IPS DF 6.9 (cell line): ENCODE results near the gene PDE8A.
"Not testable (repeated sequence)": the region's sequence is repeated elsewhere in the genome, so short reads cannot be mapped to it uniquely, and the experiment has no call there.

Source experiments
- DNase-seq: peaks from one replicate; pipeline ENCODE4 v3.0.0-alpha.2; 2013; ENCODE audit warnings: low read depth, low spot score
- H3K27ac ChIP-seq: one replicate; pipeline ENCODE4 v1.5.1; 2013; ENCODE audit warnings: low read length, control low read depth
- H3K27me3 ChIP-seq: 2 replicates; pipeline ENCODE4 v1.6.1; 2013; ENCODE audit warnings: mild to moderate bottlenecking, low read length; ENCODE audit not compliant: control insufficient read depth, insufficient read depth
- H3K36me3 ChIP-seq: 2 replicates; pipeline ENCODE4 v1.6.1; 2013; ENCODE audit warnings: low read length; ENCODE audit not compliant: control insufficient read depth, insufficient read depth
- H3K4me1 ChIP-seq: 2 replicates; pipeline ENCODE4 v1.6.1; 2013; ENCODE audit warnings: low read length; ENCODE audit not compliant: control insufficient read depth, insufficient read depth
- H3K4me3 ChIP-seq: 2 replicates; pipeline ENCODE4 v1.5.1; 2013; ENCODE audit warnings: mild to moderate bottlenecking, low read length
- H3K9me3 ChIP-seq: 2 replicates; pipeline ENCODE4 v1.6.1; 2013; ENCODE audit warnings: low read length, inconsistent platforms; ENCODE audit not compliant: control insufficient read depth, insufficient read depth
- WGBS: extraction: QIAGEN DNeasy Blood & Tissue Kit; methylation state at CpG from one replicate; pipeline ENCODE4 v1.1.7; 2013; ENCODE audit warnings: mixed read lengths, missing lambda C conversion rate; ENCODE audit not compliant: insufficient read length, insufficient coverage; 5-methylcytosine and 5-hydroxymethylcytosine counted together

Gene PDE8A

DNA sequence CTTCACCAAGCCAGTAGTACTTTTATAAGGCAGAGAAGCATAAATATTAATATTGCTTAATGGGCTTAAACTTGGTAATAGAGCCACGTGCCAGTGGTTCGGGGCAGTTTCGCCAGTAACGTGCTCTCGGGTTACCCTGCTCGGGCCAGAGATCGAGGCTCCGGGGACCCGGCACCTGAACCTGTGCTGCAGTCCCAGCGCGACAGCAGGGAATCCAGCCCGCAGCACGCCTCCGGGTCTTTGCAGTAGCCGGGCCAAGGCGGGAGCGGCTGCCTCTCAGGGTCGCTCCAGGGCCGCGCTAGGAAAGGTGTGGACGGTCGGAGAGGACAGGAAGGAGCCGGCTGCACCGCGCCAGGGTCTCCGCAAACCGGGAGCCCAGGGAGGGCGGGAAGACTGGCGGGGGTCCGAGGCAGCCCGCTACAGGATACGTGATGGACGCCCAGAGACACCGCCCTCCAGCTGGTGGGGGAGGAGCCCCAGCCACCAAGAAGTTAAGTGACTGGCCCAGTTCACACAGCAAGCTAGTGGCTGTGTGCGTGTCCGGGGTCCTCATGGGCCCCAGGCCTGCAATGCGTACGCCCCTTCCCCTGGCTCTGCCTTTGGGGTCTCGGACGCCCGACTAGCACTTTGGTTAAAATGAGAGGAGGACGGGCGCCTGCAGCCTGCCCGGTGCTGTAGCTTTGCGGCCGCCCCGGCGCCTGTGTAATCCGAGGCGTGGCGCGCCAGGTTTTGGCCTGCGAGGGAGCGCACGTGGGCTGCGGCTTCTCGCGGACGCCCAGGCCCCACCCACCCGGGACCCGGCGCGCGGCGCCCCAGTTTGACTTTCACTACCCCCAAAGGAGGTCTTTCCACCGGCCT, 1.2 kb upstream of the PDE8A start:
- Histone ChIP-seq H3K27me3 (peaks cover 15% of the 10 kb centered on the region), H3K4me1 (no peaks in the 10 kb centered on the region), H3K9me3 (no peaks in the 10 kb centered on the region), H3K27ac (no peak overlapping the region), H3K4me3 (peak overlapping the region; percentile 59; the same call in 1 of the 2 replicates), H3K36me3 (no peaks in the 10 kb centered on the region)
- DNase-seq, result no peak
- no CpG with 5 or more reads among the region's 66 CpGs for WGBS

DNA sequence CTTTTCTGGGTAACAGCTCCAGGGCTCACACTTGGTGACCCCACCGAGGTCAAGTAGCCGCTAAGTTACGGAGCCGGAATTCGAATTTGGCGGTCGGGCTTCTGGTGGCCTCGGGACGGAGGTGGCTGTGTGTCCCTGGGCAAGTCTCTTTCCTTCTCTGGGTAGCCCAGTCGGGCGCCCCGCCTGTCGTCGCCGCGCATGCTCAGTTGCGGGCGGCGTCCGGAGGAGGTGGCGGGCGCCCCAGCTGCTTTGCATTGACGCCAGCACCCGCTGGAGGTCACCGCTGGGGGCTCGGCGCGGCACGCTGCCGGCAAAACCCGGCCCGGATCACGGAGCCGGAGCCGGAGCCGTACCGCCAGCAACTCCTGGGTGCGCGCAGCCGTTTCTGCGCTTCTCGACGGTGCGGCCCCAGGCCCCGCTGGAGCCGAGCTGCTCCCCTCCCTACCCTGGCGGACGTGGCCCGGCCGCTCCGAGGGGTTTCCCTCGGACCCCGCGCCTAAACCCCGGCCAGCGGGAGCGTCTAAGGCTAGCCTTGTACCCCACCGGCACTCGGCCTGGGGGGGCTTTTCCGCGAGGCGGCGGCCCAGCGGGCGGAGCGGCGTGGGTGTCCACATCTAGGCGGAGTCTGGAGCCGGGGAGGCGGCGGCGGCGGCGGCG, 474 bp upstream of the PDE8A start:
- Histone ChIP-seq H3K4me3 (peak overlapping the region; percentile 59; the same call in 1 of the 2 replicates), H3K27ac (no peak overlapping the region), H3K36me3 (no peaks in the 10 kb centered on the region), H3K4me1 (no peaks in the 10 kb centered on the region), H3K9me3 (no peaks in the 10 kb centered on the region), H3K27me3 (peaks cover 15% of the 10 kb centered on the region)
- DNase-seq, result peak; percentile 85
- WGBS, result no CpG with 5 or more reads among the region's 75 CpGs

DNA sequence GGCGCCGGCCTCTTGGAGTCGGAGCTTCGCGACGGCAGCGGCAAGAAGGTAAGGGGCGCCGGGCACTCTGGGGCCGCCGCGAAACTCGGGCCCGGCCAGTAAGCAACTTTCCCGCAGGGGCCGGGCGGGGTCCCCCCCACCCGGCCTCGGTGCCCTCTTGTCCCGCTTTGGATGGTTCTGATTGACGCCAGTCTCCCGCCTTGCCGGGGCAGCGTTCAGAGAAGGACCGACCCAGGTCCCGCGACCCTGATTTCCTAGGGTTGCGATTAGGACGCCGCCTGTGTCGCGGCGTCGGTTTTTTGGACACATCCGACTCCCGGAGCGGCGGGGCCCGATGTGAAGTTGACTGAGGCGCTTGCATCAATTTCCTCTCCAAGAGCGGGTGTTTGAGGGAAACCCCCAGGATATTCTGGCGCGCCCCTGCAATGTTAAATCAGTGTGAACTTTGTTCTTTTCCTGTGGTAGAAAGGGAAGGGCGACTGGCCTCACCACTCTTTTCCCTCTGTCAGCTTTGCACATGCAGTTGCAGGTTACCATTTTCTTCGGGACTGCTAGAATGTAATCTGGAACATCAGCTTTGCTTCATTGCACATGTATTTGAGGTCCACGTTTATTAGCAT, 755 bp downstream of the PDE8A start:
- H3K9me3 ChIP-seq, result no peaks in the 10 kb centered on the region
- H3K27ac ChIP-seq, result no peak overlapping the region
- no peak for DNase-seq
- H3K36me3 ChIP-seq, result no peaks in the 10 kb centered on the region
- no peaks in the 10 kb centered on the region for H3K4me1 ChIP-seq
- H3K27me3 ChIP-seq, result peaks cover 15% of the 10 kb centered on the region
- peak overlapping the region; percentile 59; the same call in 1 of the 2 replicates for H3K4me3 ChIP-seq
- no CpG with 5 or more reads among the region's 46 CpGs for WGBS

- Histone ChIP-seq H3K9me3 (no peaks in the 10 kb centered on the region), H3K4me1 (no peaks in the 10 kb centered on the region), H3K27me3 (peaks cover 15% of the 10 kb centered on the region), H3K4me3 (no peak overlapping the region), H3K36me3 (no peaks in the 10 kb centered on the region), H3K27ac (no peak overlapping the region)
- no peak for DNase-seq
- WGBS, result no CpG with 5 or more reads among the region's 4 CpGs
Measured at GRCh38 chr15:84983294-84983693, 1.6 kb downstream of the PDE8A start.

- no peaks in the 10 kb centered on the region for H3K36me3 ChIP-seq
- no CpG with 5 or more reads among the region's 2 CpGs for WGBS
- no peak for DNase-seq
Measured at GRCh38 chr15:84983711-84984110, 2.1 kb downstream of the PDE8A start.

GRCh38 chr15:84985158-84985557, 3.5 kb downstream of the PDE8A start:
- Histone ChIP-seq H3K27me3 (peaks cover 15% of the 10 kb centered on the region), H3K9me3 (no peaks in the 10 kb centered on the region), H3K27ac (no peak overlapping the region), H3K4me3 (no peak overlapping the region), H3K36me3 (no peaks in the 10 kb centered on the region), H3K4me1 (no peaks in the 10 kb centered on the region)
- DNase-seq, result no peak
- no CpG with 5 or more reads among the region's 2 CpGs for WGBS

More at GRCh38 chr15:84983711-84984110, 2.1 kb downstream of the PDE8A start:
- Histone ChIP-seq H3K27ac (no peak overlapping the region), H3K27me3 (peaks cover 15% of the 10 kb centered on the region), H3K9me3 (no peaks in the 10 kb centered on the region), H3K4me1 (no peaks in the 10 kb centered on the region), H3K4me3 (no peak overlapping the region)

DNA sequence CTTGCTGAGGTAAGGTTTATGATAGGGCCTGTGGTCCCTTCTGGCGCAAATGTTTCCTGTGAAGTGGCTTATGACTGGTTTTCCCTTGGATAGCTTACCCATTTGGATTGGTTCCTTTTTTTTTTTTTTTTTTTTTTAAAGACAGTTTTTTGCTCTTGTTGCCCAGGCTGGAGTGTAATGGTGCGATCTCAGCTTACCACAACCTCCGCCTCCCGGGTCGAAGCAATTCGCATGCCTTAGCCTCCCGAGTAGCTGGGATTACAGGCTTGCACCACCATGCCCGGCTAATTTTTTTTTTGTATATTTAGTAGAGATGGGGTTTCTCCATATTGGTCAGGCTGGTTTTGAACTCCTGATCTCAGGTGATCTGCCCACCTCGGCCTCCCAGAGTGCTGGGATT, 5.7 kb downstream of the PDE8A start:
- not testable (repeated sequence) for H3K27ac ChIP-seq, H3K4me1 ChIP-seq, DNase-seq, H3K4me3 ChIP-seq, H3K9me3 ChIP-seq, H3K36me3 ChIP-seq
- peaks cover 14% of the 10 kb centered on the region for H3K27me3 ChIP-seq
- WGBS, result no CpG with 5 or more reads among the region's 9 CpGs

DNA sequence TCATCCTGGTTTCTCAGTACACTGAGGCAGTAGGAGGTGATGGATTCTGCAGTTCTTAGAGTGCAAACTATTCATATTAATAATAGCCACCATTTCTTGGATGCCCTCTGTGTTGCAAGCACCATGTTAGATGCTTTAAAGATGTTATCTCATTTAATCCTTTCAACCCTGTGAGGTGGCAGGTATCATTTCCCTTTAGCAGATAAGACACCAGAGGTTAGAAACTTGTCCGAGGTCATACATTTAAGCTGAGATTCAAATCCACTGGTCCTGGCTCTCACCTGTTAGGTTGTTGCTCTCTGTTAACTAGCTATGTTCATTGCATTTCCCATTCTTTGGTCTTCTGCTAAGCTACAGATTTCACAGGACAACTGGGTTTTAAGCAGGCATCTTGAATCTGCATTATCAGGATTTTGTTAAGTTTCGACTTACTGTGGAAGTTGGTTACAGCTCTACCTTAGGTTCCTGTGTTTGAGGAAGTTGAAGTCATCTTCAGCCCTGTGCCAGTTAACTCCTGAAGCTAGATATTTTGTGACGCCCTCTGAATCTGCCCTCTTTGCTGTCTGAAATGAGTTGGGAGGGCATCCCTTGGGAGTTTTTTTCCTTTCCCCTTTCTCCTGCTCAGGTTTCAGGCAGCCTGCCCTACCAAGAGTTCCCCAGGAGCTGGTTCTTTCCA, 6.4 kb downstream of the PDE8A start:
- Histone ChIP-seq H3K4me1 (no peaks in the 10 kb centered on the region), H3K4me3 (no peak overlapping the region), H3K27me3 (peaks cover 6% of the 10 kb centered on the region), H3K36me3 (no peaks in the 10 kb centered on the region), H3K27ac (no peak overlapping the region), H3K9me3 (no peaks in the 10 kb centered on the region)
- no peak for DNase-seq
- WGBS, result no CpG with 5 or more reads among the region's 3 CpGs

DNA sequence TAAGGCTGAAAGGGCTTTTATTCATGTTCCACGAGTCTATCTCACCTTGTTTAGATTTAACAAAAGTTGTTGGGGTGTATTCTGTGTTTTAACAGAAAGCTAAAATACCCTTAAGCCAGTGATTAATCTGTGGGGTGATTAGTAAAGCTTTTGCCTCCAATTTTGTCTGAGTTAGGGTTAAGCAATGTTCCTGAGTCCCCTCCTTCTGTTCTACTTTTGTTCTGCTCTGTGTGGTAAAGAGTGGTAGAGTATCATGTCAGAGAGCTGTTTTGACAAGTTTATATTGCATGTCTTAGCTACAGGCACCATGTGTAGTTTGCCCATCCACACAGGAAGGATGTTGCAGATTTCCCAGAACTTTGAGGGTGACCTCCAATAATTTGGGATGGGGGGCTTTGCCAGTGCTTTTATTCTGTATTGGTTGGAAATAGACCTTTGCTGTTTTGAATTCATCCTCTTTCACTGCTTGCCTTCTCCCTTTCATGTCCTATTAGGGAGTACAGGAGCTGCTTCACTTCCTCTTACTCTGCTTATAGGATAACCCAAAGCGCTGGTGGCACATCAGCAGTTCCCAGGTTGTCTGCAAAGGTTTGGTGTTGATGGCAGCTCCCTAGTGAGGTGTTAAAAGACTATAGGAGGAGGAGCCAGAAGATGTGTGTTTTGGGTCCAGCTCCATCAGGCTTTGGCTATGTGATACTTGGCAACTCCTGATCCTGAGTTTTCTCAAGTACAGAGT, 7.4 kb downstream of the PDE8A start:
- Histone ChIP-seq H3K27me3 (no peaks in the 10 kb centered on the region), H3K4me3 (no peak overlapping the region), H3K4me1 (no peaks in the 10 kb centered on the region), H3K27ac (no peak overlapping the region), H3K36me3 (no peaks in the 10 kb centered on the region), H3K9me3 (no peaks in the 10 kb centered on the region)
- WGBS, result no CpG with 5 or more reads among the region's 2 CpGs
- DNase-seq, result no peak
